ENCODE data around the gene ANKHD1. TPM values are rescaled to one million over a fixed set of nuclear protein-coding genes. Genes with fewer than 3 reads are reported as not detected.
A peak's percentile ranks its signal among the peaks of the same experiment; 100 is the strongest.

The ANKHD1 gene
- total RNA-seq, 1 experiment from 2014 or later, result 109 TPM

GRCh38 chr5:140553657-140554056 lies 152.0 kb downstream of the ANKHD1 start:
- DNase-seq, result no peak
- Histone ChIP-seq H3K4me2 (no peak overlapping the region), H3K9me3 (ENCODE audit: insufficient read depth, low read depth) (no peaks in the 10 kb centered on the region), H4K20me1 (ENCODE audit: insufficient read depth) (peaks cover 4% of the 10 kb centered on the region; the same call in 1 of the 2 replicates), H2AFZ (no peak overlapping the region), H3K4me1 (replicated peaks; ENCODE audit: insufficient read depth) (peaks cover 10% of the 10 kb centered on the region), H3K9me2 (ENCODE audit: insufficient read depth) (no peaks in the 10 kb centered on the region), H3F3A (ENCODE audit: insufficient read depth, low read depth) (peaks cover 26% of the 10 kb centered on the region; the same call in 1 of the 2 replicates), H3K27me3 (ENCODE audit: insufficient read depth, low read depth) (no peaks in the 10 kb centered on the region), H3K79me2 (ENCODE audit: low read depth) (peaks cover 29% of the 10 kb centered on the region), H3K27ac (peak overlapping the region; percentile 3; the same call in 1 of the 2 replicates), H3K36me3 (ENCODE audit: low read depth) (no peaks in the 10 kb centered on the region), H3K4me3 (no peak overlapping the region)
- BruUV-seq (replicated peaks), result no TSS peak
- ChIA-PET POLR2A (ENCODE audit: unreplicated experiment) (no interaction called here), CTCF (no interaction called here)
- intact Hi-C loops (cut with micrococcal nuclease; ENCODE audit: unreplicated experiment), result no loop called here
- no peak for TF ChIP-seq CTCF (conservative IDR thresholded peaks at IDR 0.05)
- no peak for TF ChIP-seq EZH2 (IDR thresholded peaks at IDR 0.05; ENCODE audit: low read depth)

GRCh38 chr5:140554454-140554853 lies 152.8 kb downstream of the ANKHD1 start:
- H3F3A ChIP-seq (ENCODE audit: insufficient read depth, low read depth), result peaks cover 22% of the 10 kb centered on the region; the same call in 1 of the 2 replicates
- H3K79me2 ChIP-seq (ENCODE audit: low read depth), result peaks cover 29% of the 10 kb centered on the region
- POLR2A ChIA-PET (ENCODE audit: unreplicated experiment), result interaction anchor here (0.6 to 1.0 kb wide), 2 partner anchors 56 to 146 kb away, joined by 3 to 12 read pairs; partner anchors contain the start of gene ZMAT2
- H4K20me1 ChIP-seq (ENCODE audit: insufficient read depth), result no peaks in the 10 kb centered on the region
- H3K4me3 ChIP-seq, result no peak overlapping the region
- H3K9me3 ChIP-seq (ENCODE audit: insufficient read depth, low read depth), result no peaks in the 10 kb centered on the region
- TF ChIP-seq EZH2 (IDR thresholded peaks at IDR 0.05; ENCODE audit: low read depth) (no peak), CTCF (conservative IDR thresholded peaks at IDR 0.05) (no peak)
- peaks cover 10% of the 10 kb centered on the region for H3K4me1 ChIP-seq (replicated peaks; ENCODE audit: insufficient read depth)
- H3K4me2 ChIP-seq, result no peak overlapping the region
- H3K27ac ChIP-seq, result no peak overlapping the region; the same call in 1 of the 2 replicates
- H3K9me2 ChIP-seq (ENCODE audit: insufficient read depth), result no peaks in the 10 kb centered on the region
- intact Hi-C loops (cut with micrococcal nuclease; ENCODE audit: unreplicated experiment), result no loop called here
- CTCF ChIA-PET, result no interaction called here
- no TSS peak for BruUV-seq (replicated peaks)
- no peak for DNase-seq
- H3K27me3 ChIP-seq (ENCODE audit: insufficient read depth, low read depth), result no peaks in the 10 kb centered on the region
- H3K36me3 ChIP-seq (ENCODE audit: low read depth), result no peaks in the 10 kb centered on the region
- H2AFZ ChIP-seq, result no peak overlapping the region

- no TSS peak for BruUV-seq (replicated peaks)
Measured at GRCh38 chr5:140555747-140556312, 154.2 kb downstream of the ANKHD1 start.

More at GRCh38 chr5:140555747-140556312, 154.2 kb downstream of the ANKHD1 start:
- Histone ChIP-seq H3K36me3 (ENCODE audit: low read depth) (no peaks in the 10 kb centered on the region), H3K4me2 (peak overlapping the region; percentile 90), H3K9me2 (ENCODE audit: insufficient read depth) (no peaks in the 10 kb centered on the region), H3K27ac (no peak overlapping the region), H4K20me1 (ENCODE audit: insufficient read depth) (no peaks in the 10 kb centered on the region), H3K27me3 (ENCODE audit: insufficient read depth, low read depth) (no peaks in the 10 kb centered on the region), H3K79me2 (ENCODE audit: low read depth) (peaks cover 29% of the 10 kb centered on the region), H3K4me3 (peak overlapping the region; percentile 73), H3K4me1 (replicated peaks; ENCODE audit: insufficient read depth) (peaks cover 10% of the 10 kb centered on the region), H3F3A (ENCODE audit: insufficient read depth, low read depth) (peaks cover 18% of the 10 kb centered on the region; the same call in 1 of the 2 replicates), H3K9me3 (ENCODE audit: insufficient read depth, low read depth) (no peaks in the 10 kb centered on the region), H2AFZ (no peak overlapping the region)
- DNase-seq, result no peak
- CTCF ChIA-PET, result no interaction called here
- POLR2A ChIA-PET (ENCODE audit: unreplicated experiment), result no interaction called here
- intact Hi-C loops (cut with micrococcal nuclease; ENCODE audit: unreplicated experiment), result loop anchor here (2.0 kb wide), 2 partner anchors 91 to 163 kb away; partner anchors contain the start of genes IK and NDUFA2
- TF ChIP-seq CTCF (conservative IDR thresholded peaks at IDR 0.05) (no peak), EZH2 (IDR thresholded peaks at IDR 0.05; ENCODE audit: low read depth) (no peak)
